ENCODE data around the gene SAV1. TPM values are rescaled to one million over a fixed set of nuclear protein-coding genes. Genes with fewer than 3 reads are reported as not detected.

The SAV1 gene
- total and polyA plus RNA-seq, 2 donors (not counting 1 experiment from before 2014, with no cell fraction given): 22.4 to 36.1 TPM

GRCh38 chr14:50599700-50600444 lies 68.2 kb downstream of the SAV1 start:
- Histone ChIP-seq H3K27ac (ENCODE audit: low read length in 2 of 2) (no peak overlapping the region), H3K9ac (ENCODE audit: low read length) (no peak overlapping the region), H3K79me2 (ENCODE audit: control insufficient read depth, insufficient read depth, low read length) (no peaks in the 10 kb centered on the region), H3K4me2 (replicated peaks; ENCODE audit: low read depth, low read length, poor library complexity, severe bottlenecking) (no peak overlapping the region), H3K27me3 (replicated peaks in 1 of 4; ENCODE audit: control extremely low read depth in 1 of 4, control insufficient read depth in 3 of 4, insufficient read depth in 4 of 4, low read length in 3 of 4) (no peaks in the 10 kb centered on the region), H3K4me1 (ENCODE audit: control insufficient read depth in 2 of 2, insufficient read depth in 2 of 2, low read length in 2 of 2) (no peaks in the 10 kb centered on the region), H3K4me3 (ENCODE audit: control extremely low read depth in 1 of 5, extremely low read depth in 1 of 5, insufficient read depth in 1 of 5, low read depth in 2 of 5, low read length in 4 of 5) (no peak overlapping the region), H3K9me3 (ENCODE audit: control extremely low read depth in 1 of 3, control insufficient read depth in 2 of 3, insufficient read depth in 1 of 3, low read length in 2 of 3) (no peaks in the 10 kb centered on the region), H3K36me3 (replicated peaks in 1 of 2; ENCODE audit: control extremely low read depth in 1 of 2, control insufficient read depth in 1 of 2, extremely low read depth in 1 of 2, insufficient read depth in 2 of 2, low read length in 1 of 2) (no peaks in the 10 kb centered on the region), H4K20me1 (ENCODE audit: control insufficient read depth, insufficient read depth, low read length, poor library complexity, severe bottlenecking) (no peaks in the 10 kb centered on the region), H2AFZ (ENCODE audit: insufficient read depth, low read depth, low read length, poor library complexity, severe bottlenecking) (no peak overlapping the region)
- ATAC-seq (ENCODE audit: low read depth) (no peak), DNase-seq (peak; percentile 46)
- ChIA-PET POLR2A (no interaction called here), CTCF (interaction anchor here (0.6 to 6.6 kb wide), 15 partner anchors 88 to 829 kb away, joined by 3 to 55 read pairs (median 3); no protein-coding TSS in a partner anchor)
- intact Hi-C loops (cut with micrococcal nuclease): loop anchor here (1.0 kb wide), 4 partner anchors 114 to 260 kb away; no protein-coding TSS in a partner anchor
- H3K27ac Mint-ChIP-seq: no peak overlapping the region
- no peaks in the 10 kb centered on the region for H3K9me3 Mint-ChIP-seq (ENCODE audit: insufficient read depth)
- no peaks in the 10 kb centered on the region for H3K4me1 Mint-ChIP-seq
- no peak overlapping the region for H3K4me3 Mint-ChIP-seq
- WGBS (ENCODE audit: insufficient coverage): no CpG with 5 or more reads among the region's 4 CpGs
- TF ChIP-seq EZH2 (IDR thresholded peaks at IDR 0.05; ENCODE audit: borderline replicate concordance, insufficient read depth, low read depth, low read length, poor library complexity, severe bottlenecking): no peak
- peak; percentile 50 for TF ChIP-seq CTCF (IDR thresholded peaks at IDR 0.05)
- H3K27me3 Mint-ChIP-seq: no peaks in the 10 kb centered on the region

GRCh38 chr14:50598765-50599164 lies 69.3 kb downstream of the SAV1 start:
- H3K4me3 Mint-ChIP-seq: no peak overlapping the region
- TF ChIP-seq CTCF (IDR thresholded peaks at IDR 0.05) (no peak), EZH2 (IDR thresholded peaks at IDR 0.05; ENCODE audit: borderline replicate concordance, insufficient read depth, low read depth, low read length, poor library complexity, severe bottlenecking) (no peak)
- ChIA-PET CTCF (interaction anchor here (0.7 to 6.6 kb wide), 7 partner anchors 116 to 266 kb away, joined by 3 to 55 read pairs (median 8); no protein-coding TSS in a partner anchor), POLR2A (no interaction called here)
- H4K20me1 ChIP-seq (ENCODE audit: control insufficient read depth, insufficient read depth, low read length, poor library complexity, severe bottlenecking): no peaks in the 10 kb centered on the region
- H3K36me3 ChIP-seq (replicated peaks in 1 of 2; ENCODE audit: control extremely low read depth in 1 of 2, control insufficient read depth in 1 of 2, extremely low read depth in 1 of 2, insufficient read depth in 2 of 2, low read length in 1 of 2): no peaks in the 10 kb centered on the region
- H2AFZ ChIP-seq (ENCODE audit: insufficient read depth, low read depth, low read length, poor library complexity, severe bottlenecking): no peak overlapping the region
- no peak overlapping the region for H3K9ac ChIP-seq (ENCODE audit: low read length)
- H3K27ac ChIP-seq (ENCODE audit: low read length in 2 of 2): no peak overlapping the region
- H3K4me3 ChIP-seq (ENCODE audit: control extremely low read depth in 1 of 5, extremely low read depth in 1 of 5, insufficient read depth in 1 of 5, low read depth in 2 of 5, low read length in 4 of 5): no peak overlapping the region
- H3K27me3 Mint-ChIP-seq: no peaks in the 10 kb centered on the region
- intact Hi-C loops (cut with micrococcal nuclease): no loop called here
- H3K9me3 ChIP-seq (ENCODE audit: control extremely low read depth in 1 of 3, control insufficient read depth in 2 of 3, insufficient read depth in 1 of 3, low read length in 2 of 3): no peaks in the 10 kb centered on the region
- no peak overlapping the region for H3K4me2 ChIP-seq (replicated peaks; ENCODE audit: low read depth, low read length, poor library complexity, severe bottlenecking)
- no peaks in the 10 kb centered on the region for H3K9me3 Mint-ChIP-seq (ENCODE audit: insufficient read depth)
- no peaks in the 10 kb centered on the region for H3K4me1 Mint-ChIP-seq
- no peaks in the 10 kb centered on the region for H3K79me2 ChIP-seq (ENCODE audit: control insufficient read depth, insufficient read depth, low read length)
- H3K27ac Mint-ChIP-seq: no peak overlapping the region
- H3K27me3 ChIP-seq (replicated peaks in 1 of 4; ENCODE audit: control extremely low read depth in 1 of 4, control insufficient read depth in 3 of 4, insufficient read depth in 4 of 4, low read length in 3 of 4): no peaks in the 10 kb centered on the region
- no peak for ATAC-seq (ENCODE audit: low read depth)
- no peak for DNase-seq
- no peaks in the 10 kb centered on the region for H3K4me1 ChIP-seq (ENCODE audit: control insufficient read depth in 2 of 2, insufficient read depth in 2 of 2, low read length in 2 of 2)
